IMR-90 (cell line): ENCODE measurements around the gene NRG4. TPM values are rescaled to one million over a fixed set of nuclear protein-coding genes. Genes with fewer than 3 reads are reported as not detected.
"Not testable (repeated sequence)": the region's sequence is repeated elsewhere in the genome, so short reads cannot be mapped to it uniquely, and the experiment has no call there.

ENCODE experiments used
- ATAC-seq: fragments of 200-7000 bp; cut with Tn5 transposase; 2 replicates; pipeline ENCODE4 v1.9.1; 2020; ENCODE audit warnings: low read depth, mild to moderate bottlenecking, moderate library complexity
- BruUV-seq: library from RNA; stranded (reverse); fragments of 400-500 nt; replicated peaks from 2 replicates; lab custom pipeline; 2021; lab: Mats Ljungman, UMichigan
- CTCF ChIA-PET: fragments of 300-600 bp; formaldehyde crosslinking; extraction: SDS; loops from one replicate; lab custom pipeline; 2021; ENCODE audit warnings: antibody characterized with exemption; lab: Yijun Ruan, JAX
- POLR2A ChIA-PET: fragments of 300-600 bp; sonication (Branson Sonifier 250); formaldehyde crosslinking; loops from one replicate; lab custom pipeline; 2022; ENCODE audit warnings: antibody characterized with exemption; ENCODE audit not compliant: unreplicated experiment; lab: Charles Lee
- DNase-seq: peaks from one replicate; pipeline ENCODE4 v3.0.0; 2013
- H2AFZ ChIP-seq: replicated peaks from 2 replicates; pipeline ENCODE3; 2013; ENCODE audit warnings: low read length, mild to moderate bottlenecking; ENCODE audit not compliant: poor library complexity
- H2AK5ac ChIP-seq: 2 replicates; pipeline ENCODE4 v1.6.1; 2013; ENCODE audit warnings: low read depth, low read length, inconsistent platforms
- H2AK9ac ChIP-seq: replicated peaks from 2 replicates; pipeline ENCODE3; 2013; ENCODE audit warnings: mild to moderate bottlenecking, low read depth, low read length, moderate library complexity; ENCODE audit not compliant: poor library complexity
- H2BK120ac ChIP-seq: 2 replicates; pipeline ENCODE4 v1.6.1; 2013; ENCODE audit warnings: low read depth, low read length, inconsistent platforms
- H2BK15ac ChIP-seq: 3 replicates; pipeline ENCODE4 v1.6.1; 2013; ENCODE audit warnings: low read depth, low read length, inconsistent platforms
- H2BK20ac ChIP-seq: 2 replicates; pipeline ENCODE4 v1.6.1; 2013; ENCODE audit warnings: low read depth, mild to moderate bottlenecking, inconsistent platforms, low read length, moderate library complexity
- H2BK5ac ChIP-seq: 2 replicates; pipeline ENCODE4 v1.6.1; 2013; ENCODE audit warnings: mild to moderate bottlenecking, low read depth, low read length, inconsistent platforms; ENCODE audit not compliant: poor library complexity, severe bottlenecking
- H3K14ac ChIP-seq: replicated peaks from 2 replicates; pipeline ENCODE4 v1.6.1; 2013; ENCODE audit warnings: low read depth, low read length, inconsistent platforms
- H3K18ac ChIP-seq: 2 replicates; pipeline ENCODE4 v1.6.1; 2013; ENCODE audit warnings: low read depth, low read length, control low read depth
- H3K23ac ChIP-seq: 2 replicates; pipeline ENCODE4 v1.6.1; 2013; ENCODE audit warnings: low read depth, low read length, inconsistent platforms
- H3K27ac ChIP-seq: 2 replicates; pipeline ENCODE4 v1.5.1; 2013; ENCODE audit warnings: mild to moderate bottlenecking, control low read depth, low read length; ENCODE audit not compliant: insufficient read depth
- H3K27me3 ChIP-seq: 2 replicates; pipeline ENCODE4 v1.6.1; 2013; ENCODE audit warnings: low read length; ENCODE audit not compliant: control insufficient read depth, insufficient read depth
- H3K36me3 ChIP-seq: 2 replicates; pipeline ENCODE4 v1.6.1; 2013; ENCODE audit warnings: low read length, mixed read lengths; ENCODE audit not compliant: control insufficient read depth, insufficient read depth
- H3K4ac ChIP-seq: 2 replicates; pipeline ENCODE4 v1.6.1; 2013; ENCODE audit warnings: low read depth, low read length, inconsistent platforms
- H3K4me1 ChIP-seq: 2 replicates; pipeline ENCODE4 v1.6.1; 2013; ENCODE audit warnings: low read length, mixed read lengths; ENCODE audit not compliant: control insufficient read depth, insufficient read depth
- H3K4me2 ChIP-seq: 2 replicates; pipeline ENCODE4 v1.6.1; 2013; ENCODE audit warnings: low read depth, mild to moderate bottlenecking, control low read depth, low read length, moderate library complexity
- H3K4me3 ChIP-seq: 2 replicates; pipeline ENCODE4 v1.5.1; 2013; ENCODE audit warnings: low read depth, mild to moderate bottlenecking, control low read depth, low read length, moderate library complexity; ENCODE audit not compliant: insufficient read depth
- H3K56ac ChIP-seq: 2 replicates; pipeline ENCODE4 v1.6.1; 2013; ENCODE audit warnings: low read length, inconsistent platforms; ENCODE audit not compliant: insufficient read depth; ENCODE audit errors: extremely low read depth
- H3K79me1 ChIP-seq, 2 experiments: 2 replicates each; pipeline ENCODE4 v1.6.1; 2013; ENCODE audit warnings: low read length in 2 of 2, inconsistent platforms in 1 of 2, low read depth in 1 of 2
- H3K9ac ChIP-seq: 2 replicates; pipeline ENCODE4 v1.6.1; 2013; ENCODE audit warnings: low read depth, low read length, control low read depth
- H3K9me1 ChIP-seq: 2 replicates; pipeline ENCODE4 v1.6.1; 2013; ENCODE audit warnings: low read length, inconsistent platforms; ENCODE audit not compliant: insufficient read depth
- H3K9me3 ChIP-seq: 2 replicates; pipeline ENCODE4 v1.6.1; 2013; ENCODE audit warnings: low read length; ENCODE audit not compliant: control insufficient read depth, insufficient read depth
- H4K20me1 ChIP-seq: 2 replicates; pipeline ENCODE4 v1.6.1; 2013; ENCODE audit warnings: low read length, inconsistent platforms; ENCODE audit not compliant: insufficient read depth
- H4K5ac ChIP-seq: 2 replicates; pipeline ENCODE4 v1.6.1; 2013; ENCODE audit warnings: mild to moderate bottlenecking, low read depth, low read length, control low read depth
- H4K8ac ChIP-seq, 2 experiments: 2 replicates each; pipeline ENCODE4 v1.6.1; 2013; ENCODE audit warnings: low read depth in 2 of 2, low read length in 2 of 2, control low read depth in 1 of 2, inconsistent platforms in 1 of 2
- H4K91ac ChIP-seq: 2 replicates; pipeline ENCODE4 v1.6.1; 2013; ENCODE audit warnings: low read depth, low read length, inconsistent platforms; ENCODE audit not compliant: insufficient read depth
- BHLHE40 ChIP-seq: fragments of 150-350 bp; IDR thresholded peaks from 2 replicates; pipeline ENCODE4 v1.6.1; 2016; ENCODE audit warnings: mild to moderate bottlenecking, low read depth, low read length
- CEBPB ChIP-seq: IDR thresholded peaks from 2 replicates; pipeline ENCODE4 v1.6.1; 2012; ENCODE audit warnings: low read depth, low read length, improper control_type of control experiment
- MAFK ChIP-seq: IDR thresholded peaks from 2 replicates; pipeline ENCODE4 v1.6.1; 2012; ENCODE audit warnings: low read depth, low read length, improper control_type of control experiment
- MAZ ChIP-seq: IDR thresholded peaks from 2 replicates; pipeline ENCODE4 v1.6.1; 2012; ENCODE audit warnings: low read depth, mild to moderate bottlenecking, low read length, improper control_type of control experiment, moderate library complexity, borderline replicate concordance
- MXI1 ChIP-seq: IDR thresholded peaks from 2 replicates; pipeline ENCODE4 v1.6.1; 2012; ENCODE audit warnings: low read depth, mild to moderate bottlenecking, low read length, moderate library complexity, borderline replicate concordance
- NFE2L2 ChIP-seq: fragments of 150-350 bp; IDR thresholded peaks from 2 replicates; pipeline ENCODE4 v1.6.1; 2016; ENCODE audit warnings: low read depth, mild to moderate bottlenecking, low read length
- POLR2A ChIP-seq: IDR thresholded peaks from 2 replicates; pipeline ENCODE4 v1.6.1; 2012; ENCODE audit warnings: mild to moderate bottlenecking, low read depth, low read length
- RAD21 ChIP-seq: IDR thresholded peaks from 2 replicates; pipeline ENCODE4 v1.6.1; 2012; ENCODE audit warnings: low read length, improper control_type of control experiment
- RCOR1 ChIP-seq: IDR thresholded peaks from 2 replicates; pipeline ENCODE4 v1.6.1; 2012; ENCODE audit warnings: mild to moderate bottlenecking, low read length, improper control_type of control experiment; ENCODE audit not compliant: insufficient replicate concordance
- RFX5 ChIP-seq: IDR thresholded peaks from 2 replicates; pipeline ENCODE4 v1.8.0; 2012; ENCODE audit warnings: low read depth, mild to moderate bottlenecking, low read length, moderate library complexity
- SMC3 ChIP-seq: fragments of 150-350 bp; IDR thresholded peaks from 2 replicates; pipeline ENCODE4 v1.6.1; 2016; ENCODE audit warnings: low read depth, mild to moderate bottlenecking, antibody characterized with exemption, low read length, moderate library complexity
- WGBS, 2 experiments: methylation state at CpG; one replicate each; pipeline versions ENCODE4 v1.1.5 to v1.1.7; 2013; ENCODE audit warnings: missing lambda C conversion rate in 2 of 2; ENCODE audit not compliant: insufficient read length in 1 of 2; ENCODE audit errors: extremely low coverage in 2 of 2; 5-methylcytosine and 5-hydroxymethylcytosine counted together
- dilution Hi-C: fragments of 300-500 bp; cut with HindIII; formaldehyde crosslinking; loops from one replicate; pipeline ENCODE4 v1.14.3; 2018; ENCODE audit warnings: low sequenced_read_pairs; ENCODE audit not compliant: unreplicated experiment
- in situ Hi-C: fragments of 300-500 bp; cut with MboI; formaldehyde crosslinking; loops from 3 replicates; pipeline ENCODE4 v1.14.3; 2019; ENCODE audit warnings: low sequenced_read_pairs, inconsistent platforms, mixed read lengths
- intact Hi-C: fragments of 100-400 bp; cut with micrococcal nuclease; formaldehyde crosslinking; loops from 2 replicates; pipeline ENCODE4 v1.10.0; 2022
- polyA plus RNA-seq, 3 experiments: library from polyadenylated mRNA; depleted of rRNA; stranded (reverse); fragments of >200 nt; gene quantifications; 2 replicates each; pipeline ENCODE4 v1.2.3, GENCODE V29; 2012; ENCODE audit warnings: low replicate concordance in 1 of 3
- total RNA-seq: library from RNA; depleted of rRNA; stranded (reverse); fragments of >200 nt; gene quantifications from 2 replicates; pipeline ENCODE4 v1.2.3, GENCODE V29; 2012

The NRG4 gene
- total and polyA plus RNA-seq, 2 of the 4 experiments (the other 2 are of a cell fraction), result not detected

- no peak for DNase-seq
- TF ChIP-seq MXI1 (no peak), MAFK (no peak), RFX5 (no peak), NFE2L2 (no peak), RCOR1 (no peak), CEBPB (no peak), BHLHE40 (no peak), MAZ (no peak), POLR2A (no peak), SMC3 (no peak), RAD21 (no peak)
- Histone ChIP-seq H3K4me1 (no peaks in the 10 kb centered on the region), H4K8ac (no peak overlapping the region), H3K79me1 (peaks cover 17 to 51% of the 10 kb centered on the region in 2 experiments), H3K36me3 (peaks cover 14% of the 10 kb centered on the region), H3K4ac (no peak overlapping the region), H4K20me1 (peaks cover 20% of the 10 kb centered on the region), H3K56ac (no peak overlapping the region), H2AK5ac (no peak overlapping the region), H4K5ac (no peak overlapping the region), H2BK120ac (no peak overlapping the region), H4K91ac (no peak overlapping the region), H3K27me3 (no peaks in the 10 kb centered on the region), H3K9ac (no peak overlapping the region), H3K27ac (no peak overlapping the region), H2AFZ (no peak overlapping the region), H2BK20ac (no peak overlapping the region), H3K9me1 (peaks cover 1% of the 10 kb centered on the region), H3K23ac (no peak overlapping the region), H2BK15ac (no peak overlapping the region), H2AK9ac (no peak overlapping the region), H3K18ac (no peak overlapping the region), H3K4me2 (no peak overlapping the region), H2BK5ac (no peak overlapping the region), H3K14ac (no peak overlapping the region), H3K4me3 (no peak overlapping the region), H3K9me3 (no peaks in the 10 kb centered on the region)
- intact Hi-C loops (no loop called here), dilution Hi-C loops (no loop called here), in situ Hi-C loops (no loop called here)
- no TSS peak for BruUV-seq
- CTCF ChIA-PET, result interaction anchor here (1.1 kb wide), 1 partner anchor 105 kb away, joined by 3 read pairs; no protein-coding TSS in a partner anchor
- ATAC-seq, result no peak
- POLR2A ChIA-PET, result no interaction called here
- no CpG with 5 or more reads among the region's 1 CpG for WGBS, 2 experiments
Observed at GRCh38 chr15:75916978-75917377, 95.2 kb downstream of the NRG4 start.

- H2BK5ac ChIP-seq, intact Hi-C loops, H3K56ac ChIP-seq, H2AK9ac ChIP-seq, H3K18ac ChIP-seq, H3K36me3 ChIP-seq, H4K91ac ChIP-seq, DNase-seq, H3K9me1 ChIP-seq, H4K5ac ChIP-seq, BruUV-seq, H2BK20ac ChIP-seq, POLR2A ChIA-PET, H3K4me1 ChIP-seq, H3K23ac ChIP-seq, H3K9ac ChIP-seq, H3K9me3 ChIP-seq, in situ Hi-C loops, H3K4me2 ChIP-seq, H2BK15ac ChIP-seq, H3K4ac ChIP-seq, H3K4me3 ChIP-seq, H3K27ac ChIP-seq, H2AFZ ChIP-seq, ATAC-seq, H3K27me3 ChIP-seq, H3K14ac ChIP-seq, H2BK120ac ChIP-seq, dilution Hi-C loops, H4K8ac ChIP-seq, H2AK5ac ChIP-seq: not testable (repeated sequence)
- no CpG with 5 or more reads among the region's 3 CpGs for WGBS, 2 experiments
- peaks cover 20% of the 10 kb centered on the region; the same call in 1 of the 2 replicates for H4K20me1 ChIP-seq
- CTCF ChIA-PET, result interaction anchor here (0.7 kb wide), 1 partner anchor 91 kb away, joined by 3 read pairs; no protein-coding TSS in a partner anchor
- peaks cover 23 to 51% of the 10 kb centered on the region in 2 experiments for H3K79me1 ChIP-seq
Observed at GRCh38 chr15:75910355-75910754, 101.9 kb downstream of the NRG4 start.
